Raji (cell line): Measurements from ENCODE around the gene ZNF146.

Experiments
- POLR2A ChIP-seq: IDR thresholded peaks from 2 replicates; pipeline ENCODE4 v1.6.1; 2011; ENCODE audit warnings: low read depth, low read length, control low read depth; ENCODE audit not compliant: insufficient read depth

ZNF146 gene

DNA sequence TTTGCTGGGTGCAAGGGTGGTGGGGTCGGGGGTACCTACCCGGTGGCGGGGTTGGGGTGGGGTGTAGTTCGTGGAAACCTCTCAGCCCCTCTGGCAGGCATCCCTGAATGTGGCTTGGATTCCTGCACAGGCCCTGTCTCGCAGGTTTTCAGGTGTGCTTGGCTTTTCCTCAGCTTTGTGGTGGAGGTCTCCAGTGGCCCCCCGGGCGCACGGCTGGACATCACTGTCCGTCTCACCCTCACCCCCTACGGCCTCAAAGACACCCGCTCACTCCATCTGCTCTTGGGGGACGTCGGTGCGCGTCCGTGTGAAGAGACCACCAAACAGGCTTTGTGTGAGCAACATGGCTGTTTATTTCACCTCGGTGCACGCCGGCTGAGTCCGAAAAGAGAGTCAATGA is 44.3 kb downstream of the ZNF146 start:
- no peak for TF ChIP-seq POLR2A

DNA sequence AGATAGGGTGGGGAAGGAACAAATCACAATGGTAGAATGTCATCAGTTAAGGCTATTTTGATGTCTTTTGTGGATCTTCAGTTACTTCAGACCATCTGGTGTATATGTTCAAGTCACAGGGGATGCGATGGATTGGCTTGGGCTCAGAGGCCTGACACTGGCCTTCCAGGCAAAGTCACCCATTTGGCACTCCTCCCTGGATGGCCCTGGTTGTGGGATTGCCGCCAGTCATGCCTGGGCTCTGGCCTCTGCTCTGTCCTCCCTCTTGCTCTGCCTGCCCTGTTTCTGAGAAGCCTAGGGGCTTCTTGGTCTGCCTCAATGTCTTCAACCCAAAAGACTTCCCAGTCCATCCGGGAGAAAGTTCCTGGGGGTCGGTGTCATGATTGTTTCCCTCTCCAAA is 50.2 kb downstream of the ZNF146 start:
- TF ChIP-seq POLR2A, result no peak

DNA sequence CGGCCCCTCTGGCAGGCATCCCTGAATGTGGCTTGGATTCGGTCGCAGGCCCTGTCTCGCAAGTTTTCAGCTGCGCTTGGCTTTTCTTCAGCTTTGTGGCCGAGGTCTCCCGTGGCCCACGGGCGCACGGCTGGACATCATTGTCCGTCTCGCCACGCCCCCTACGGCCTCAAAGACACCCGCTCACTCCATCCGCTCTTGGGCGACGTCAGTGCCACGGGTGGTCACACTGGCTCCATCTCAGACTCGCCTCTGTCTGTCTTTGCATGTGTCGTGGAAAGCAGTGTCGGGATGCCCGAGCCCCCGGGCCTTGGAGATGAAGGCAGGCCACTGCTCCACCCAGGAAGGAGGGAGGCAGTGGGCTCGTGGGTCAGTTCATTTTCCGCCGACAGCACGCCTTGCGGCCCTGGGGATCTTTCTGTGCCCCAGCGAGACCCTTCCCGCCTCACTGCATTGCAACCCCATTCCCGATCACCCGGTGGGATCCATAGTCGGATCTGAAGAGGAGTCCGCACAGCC is 51.0 kb downstream of the ZNF146 start:
- no peak for TF ChIP-seq POLR2A

DNA sequence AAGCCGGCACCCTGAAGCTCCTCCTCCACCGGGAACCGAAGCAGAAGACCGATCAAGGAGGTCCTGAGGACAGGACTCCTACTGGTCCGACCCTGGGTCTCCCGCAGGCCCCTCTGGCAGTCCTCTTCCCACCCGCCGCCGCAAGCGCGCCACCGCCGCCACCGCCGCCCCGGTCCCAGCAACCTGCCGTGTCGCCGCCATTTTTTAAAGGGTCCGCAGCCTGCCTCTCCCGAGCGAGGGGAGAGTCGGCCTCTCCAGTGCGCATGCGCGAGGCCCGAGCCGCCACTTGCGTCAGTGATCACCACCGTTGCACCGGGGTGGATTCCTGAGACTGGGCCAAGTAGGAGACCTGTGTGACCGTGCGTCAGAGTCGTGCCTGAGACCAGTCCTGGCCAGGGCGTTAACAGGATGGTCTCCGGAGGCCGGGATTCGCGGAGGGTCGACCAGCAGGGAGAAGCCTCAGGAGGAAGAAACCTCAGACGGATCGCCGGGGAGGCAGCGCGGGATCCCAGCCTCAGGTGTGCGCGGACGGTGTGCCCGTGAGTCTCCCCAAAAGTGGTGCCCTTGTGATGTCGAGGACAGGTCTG is 51.6 kb downstream of the ZNF146 start:
- TF ChIP-seq POLR2A, result no peak

DNA sequence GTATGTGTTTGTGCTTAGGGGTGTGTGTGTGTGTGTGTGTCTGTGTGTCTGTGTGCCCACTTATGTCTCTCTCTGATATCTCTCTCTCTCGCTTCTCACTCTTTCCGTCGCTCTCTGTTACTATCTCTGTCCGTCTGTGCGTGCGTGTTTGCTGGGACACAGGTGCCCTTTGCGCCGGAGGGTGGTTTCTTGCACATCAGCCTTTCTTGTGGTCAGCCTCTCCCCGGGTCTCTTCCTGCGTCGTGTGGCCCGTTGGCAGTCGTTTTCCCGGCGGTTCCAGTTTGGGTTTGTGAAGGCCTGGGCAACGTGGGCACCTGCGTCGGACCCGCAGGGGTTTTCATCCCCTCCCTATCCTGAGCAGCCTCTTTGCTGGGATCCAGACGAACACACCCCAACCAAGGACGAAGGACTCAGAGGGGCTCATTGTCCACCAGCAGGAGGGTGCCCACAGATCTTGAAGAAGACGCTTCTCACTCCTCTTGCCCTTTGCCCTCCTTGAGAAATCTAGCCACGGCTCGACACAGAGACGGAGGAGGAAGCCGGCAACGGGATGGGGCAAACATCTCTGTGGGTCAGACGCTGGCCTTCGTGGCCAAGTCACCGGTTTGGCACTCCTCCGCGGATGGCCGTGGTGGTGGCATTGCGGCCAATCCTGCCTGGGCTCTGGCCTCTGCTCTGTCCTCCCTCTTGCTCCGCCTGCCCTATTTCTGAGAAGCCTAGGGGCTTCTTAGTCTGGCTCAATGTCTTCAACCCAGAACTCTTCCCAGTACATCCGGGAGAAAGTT is 52.3 kb downstream of the ZNF146 start:
- no peak for TF ChIP-seq POLR2A
